GM18951 (cell line): ENCODE results near the gene RUVBL1.

Experiments used
- POLR2A ChIP-seq: IDR thresholded peaks from 4 replicates; pipeline ENCODE4 v1.6.1; 2011; ENCODE audit warnings: mild to moderate bottlenecking; ENCODE audit not compliant: insufficient read length, insufficient read depth; ENCODE audit errors: extremely low read depth
- in situ Hi-C: fragments of 300-500 bp; cut with MboI; formaldehyde crosslinking; loops from one replicate; pipeline ENCODE4 v1.12.0; 2022; ENCODE audit warnings: low sequenced_read_pairs, mixed read lengths, inconsistent platforms; ENCODE audit not compliant: unreplicated experiment

Gene RUVBL1

DNA sequence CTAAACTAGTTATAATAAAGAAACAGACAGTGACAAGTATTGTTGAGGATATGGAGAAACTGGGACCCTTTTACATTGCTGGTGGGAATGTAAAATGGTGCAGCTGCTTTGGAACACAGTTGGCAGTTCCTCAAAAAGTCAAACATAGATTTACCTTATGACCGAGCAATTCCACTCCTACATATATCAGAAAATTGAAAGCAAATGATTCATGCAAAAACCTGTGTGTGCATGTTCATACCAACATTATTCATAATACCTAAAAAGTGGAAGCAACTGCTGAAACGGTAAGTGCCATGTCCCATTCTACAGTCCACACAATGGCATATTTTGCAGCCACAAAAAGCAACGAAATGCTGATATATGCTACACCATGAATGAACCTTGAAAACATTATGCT is 83.6 kb downstream of the RUVBL1 start:
- in situ Hi-C loops, result no loop called here
- no peak for TF ChIP-seq POLR2A

GRCh38 chr3:128036119-128036518 is 87.5 kb downstream of the RUVBL1 start:
- no peak for TF ChIP-seq POLR2A
- in situ Hi-C loops, result no loop called here

DNA sequence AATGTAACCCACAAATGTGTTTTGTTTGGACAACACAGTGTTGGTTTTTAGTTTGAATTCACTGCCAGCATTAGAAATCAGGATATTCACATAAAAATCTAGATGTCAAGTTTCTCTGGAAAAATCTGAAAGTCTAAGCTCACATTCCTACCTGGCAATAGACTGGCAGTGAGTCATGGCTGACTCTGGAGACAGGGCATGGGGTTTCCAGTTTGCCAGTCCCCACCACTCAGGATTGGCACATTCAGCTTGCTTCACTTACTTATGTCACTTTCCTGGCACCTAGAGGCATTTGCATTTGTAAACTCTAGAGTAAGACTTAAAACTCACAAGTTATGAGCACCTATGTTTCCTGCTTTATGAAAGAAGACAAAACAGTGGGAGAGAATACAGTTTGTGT is 90.5 kb downstream of the RUVBL1 start:
- TF ChIP-seq POLR2A, result no peak
- in situ Hi-C loops, result no loop called here
